Ectodermal cell (in vitro differentiated cells): ENCODE data around the gene ETV6.

Experiments used
- H3K27ac ChIP-seq: 2 replicates; pipeline ENCODE4 v1.7.0; 2013; ENCODE audit warnings: mild to moderate bottlenecking, low read depth, low read length; ENCODE audit not compliant: insufficient read depth, poor library complexity, severe bottlenecking
- H3K27me3 ChIP-seq: 2 replicates; pipeline ENCODE4 v1.7.0; 2013; ENCODE audit warnings: mild to moderate bottlenecking, low read length; ENCODE audit not compliant: insufficient read depth, control insufficient read depth, poor library complexity, severe bottlenecking
- H3K36me3 ChIP-seq: one replicate; pipeline ENCODE4 v1.7.0; 2013; ENCODE audit warnings: low read length; ENCODE audit not compliant: control insufficient read depth, insufficient read depth
- H3K4me1 ChIP-seq: one replicate; pipeline ENCODE4 v1.7.0; 2013; ENCODE audit warnings: low read length; ENCODE audit not compliant: control insufficient read depth, insufficient read depth
- H3K4me3 ChIP-seq: 2 replicates; pipeline ENCODE4 v1.7.0; 2013; ENCODE audit warnings: low read depth, low read length, control low read depth; ENCODE audit not compliant: insufficient read depth
- H3K9me3 ChIP-seq: 2 replicates; pipeline ENCODE4 v1.7.0; 2013; ENCODE audit warnings: mild to moderate bottlenecking, low read length, moderate library complexity; ENCODE audit not compliant: control insufficient read depth
- WGBS, 2 experiments: methylation state at CpG; one replicate each; pipeline ENCODE4 v1.1.7; 2013; ENCODE audit warnings: missing lambda C conversion rate in 2 of 2; 5-methylcytosine and 5-hydroxymethylcytosine counted together

Gene ETV6

DNA sequence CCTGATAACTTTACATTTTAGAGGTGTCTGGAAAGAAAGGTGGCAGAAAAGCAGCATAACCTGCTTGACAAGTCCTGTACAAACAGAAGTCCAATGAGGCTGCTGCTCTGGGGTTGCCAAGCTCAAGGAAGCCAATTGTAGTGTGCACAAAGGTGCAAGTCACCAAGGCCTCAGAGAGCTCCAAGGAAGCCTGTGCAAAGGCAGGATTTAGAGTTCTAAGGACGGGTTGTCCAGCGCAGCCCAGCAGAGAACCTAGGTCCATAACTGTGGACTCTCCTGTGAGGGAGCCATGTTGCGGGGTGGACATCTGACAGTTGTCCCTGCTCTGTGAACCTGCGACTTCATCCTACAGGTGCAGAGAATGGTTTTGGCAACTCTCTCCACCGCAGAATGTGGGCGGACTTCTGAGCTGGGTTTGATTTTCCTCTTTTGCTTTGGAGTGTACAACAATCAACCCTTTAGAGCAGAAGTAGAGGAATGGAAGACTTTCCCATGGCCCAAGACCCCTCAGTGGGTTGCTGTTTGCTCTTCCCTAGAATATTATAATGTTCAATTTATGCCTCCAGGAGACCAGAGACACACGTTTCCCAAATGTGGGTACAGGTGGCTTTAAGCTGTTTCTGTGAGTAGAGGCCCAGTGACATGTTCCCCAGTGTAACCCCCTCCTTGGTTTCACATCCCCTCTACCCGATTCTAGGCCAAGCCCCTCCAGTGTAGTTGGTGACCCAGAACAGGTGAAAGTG lies 81.0 kb downstream of the ETV6 start:
- Histone ChIP-seq H3K27me3 (no peaks in the 10 kb centered on the region), H3K27ac (no peak overlapping the region), H3K4me1 (peaks cover 3% of the 10 kb centered on the region), H3K4me3 (no peak overlapping the region), H3K36me3 (no peaks in the 10 kb centered on the region), H3K9me3 (no peaks in the 10 kb centered on the region)
- 93 to 96% methylated on average over 8 of the region's 8 CpGs for WGBS, 2 experiments

DNA sequence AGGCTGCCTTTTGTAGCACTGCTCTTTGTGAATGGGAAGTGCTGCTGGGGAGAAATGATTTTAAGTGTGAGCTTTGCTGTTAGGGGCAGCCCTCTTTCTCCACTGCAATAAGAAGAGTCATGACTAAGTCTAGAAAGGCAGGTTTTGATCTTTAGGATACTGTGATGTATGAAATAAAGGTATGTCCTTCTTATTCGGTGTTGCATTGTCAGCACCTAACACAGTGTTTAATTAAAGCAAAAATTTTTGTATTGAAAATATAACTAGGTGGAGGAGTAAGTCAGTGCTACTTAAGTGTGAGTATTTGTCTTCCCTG lies 81.5 kb downstream of the ETV6 start:
- 100% methylated on average over 1 of the region's 1 CpG for WGBS, 2 experiments
- Histone ChIP-seq H3K4me3 (no peak overlapping the region), H3K4me1 (peaks cover 3% of the 10 kb centered on the region), H3K27ac (no peak overlapping the region), H3K27me3 (no peaks in the 10 kb centered on the region), H3K36me3 (no peaks in the 10 kb centered on the region), H3K9me3 (no peaks in the 10 kb centered on the region)

DNA sequence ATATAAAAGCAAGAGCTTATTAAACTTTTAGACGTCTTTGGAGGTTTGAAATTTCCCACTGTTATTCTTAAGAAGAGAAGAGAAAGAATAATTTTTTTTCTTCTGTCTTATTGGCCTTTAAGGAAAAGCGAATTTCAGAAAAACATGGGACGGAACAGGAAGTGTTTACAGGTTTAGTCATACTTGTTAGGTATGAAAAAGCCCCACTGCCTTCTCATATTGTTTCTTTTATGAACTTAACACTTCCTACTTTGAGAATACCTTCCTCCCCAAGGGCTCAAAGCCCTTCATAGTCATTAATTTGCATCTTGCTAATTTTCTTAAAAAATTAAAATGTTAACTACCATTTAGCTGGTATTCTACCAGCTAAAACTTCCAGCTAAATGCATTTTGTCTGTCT lies 82.0 kb downstream of the ETV6 start:
- H3K4me3 ChIP-seq, result no peak overlapping the region
- H3K4me1 ChIP-seq, result peaks cover 3% of the 10 kb centered on the region
- H3K27me3 ChIP-seq, result no peaks in the 10 kb centered on the region
- H3K27ac ChIP-seq, result no peak overlapping the region
- WGBS, 2 experiments, result 86 to 94% methylated on average over 3 of the region's 3 CpGs
- H3K9me3 ChIP-seq, result no peaks in the 10 kb centered on the region
- H3K36me3 ChIP-seq, result no peaks in the 10 kb centered on the region

DNA sequence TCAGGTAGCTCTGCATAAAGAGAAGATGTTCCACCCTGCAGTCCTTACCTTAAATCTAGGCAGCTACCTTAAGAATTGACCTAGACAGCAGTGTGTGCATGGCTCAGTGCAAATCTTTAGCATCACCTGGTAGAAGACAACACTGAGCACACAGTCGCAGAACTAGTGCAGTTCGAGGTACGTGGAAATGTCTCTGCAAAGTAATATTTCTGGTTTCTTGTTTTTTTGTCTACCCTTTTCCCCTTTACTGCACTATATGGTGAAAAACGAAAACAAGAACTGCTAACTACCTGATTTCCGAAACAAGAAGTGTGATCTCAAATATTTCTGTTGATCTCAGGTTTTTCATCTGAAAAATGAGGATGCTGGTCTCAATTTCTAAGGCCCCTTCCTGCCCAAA lies 82.5 kb downstream of the ETV6 start:
- 97 to 98% methylated on average over 5 of the region's 5 CpGs for WGBS, 2 experiments
- Histone ChIP-seq H3K9me3 (no peaks in the 10 kb centered on the region), H3K4me3 (no peak overlapping the region), H3K4me1 (peaks cover 3% of the 10 kb centered on the region), H3K36me3 (no peaks in the 10 kb centered on the region), H3K27ac (no peak overlapping the region), H3K27me3 (no peaks in the 10 kb centered on the region)

DNA sequence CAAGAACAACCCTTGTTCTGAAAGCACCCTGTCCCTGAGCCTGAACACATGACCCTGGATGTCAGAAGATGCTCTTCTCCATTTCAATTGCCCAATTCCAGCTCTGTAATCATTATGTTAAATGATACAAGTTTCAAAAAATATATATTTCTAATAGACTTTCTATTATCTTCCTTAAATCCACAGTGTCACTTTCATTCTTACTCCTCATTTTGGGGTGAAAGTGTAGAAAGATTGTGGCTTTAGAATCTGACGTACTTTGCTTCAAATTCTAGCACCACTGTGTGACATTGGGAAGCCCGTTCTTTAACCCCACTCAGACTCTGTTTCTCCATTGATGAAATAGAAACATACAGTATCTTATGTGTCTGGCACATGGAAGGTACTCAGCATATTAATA lies 83.2 kb downstream of the ETV6 start:
- H3K9me3 ChIP-seq, result no peaks in the 10 kb centered on the region
- no peaks in the 10 kb centered on the region for H3K4me1 ChIP-seq
- no peak overlapping the region for H3K27ac ChIP-seq
- no peak overlapping the region for H3K4me3 ChIP-seq
- 93% methylated on average over 2 of the region's 2 CpGs; no CpG with 5 or more reads in 1 of the 2 experiments for WGBS, 2 experiments
- H3K36me3 ChIP-seq, result no peaks in the 10 kb centered on the region
- no peaks in the 10 kb centered on the region for H3K27me3 ChIP-seq

DNA sequence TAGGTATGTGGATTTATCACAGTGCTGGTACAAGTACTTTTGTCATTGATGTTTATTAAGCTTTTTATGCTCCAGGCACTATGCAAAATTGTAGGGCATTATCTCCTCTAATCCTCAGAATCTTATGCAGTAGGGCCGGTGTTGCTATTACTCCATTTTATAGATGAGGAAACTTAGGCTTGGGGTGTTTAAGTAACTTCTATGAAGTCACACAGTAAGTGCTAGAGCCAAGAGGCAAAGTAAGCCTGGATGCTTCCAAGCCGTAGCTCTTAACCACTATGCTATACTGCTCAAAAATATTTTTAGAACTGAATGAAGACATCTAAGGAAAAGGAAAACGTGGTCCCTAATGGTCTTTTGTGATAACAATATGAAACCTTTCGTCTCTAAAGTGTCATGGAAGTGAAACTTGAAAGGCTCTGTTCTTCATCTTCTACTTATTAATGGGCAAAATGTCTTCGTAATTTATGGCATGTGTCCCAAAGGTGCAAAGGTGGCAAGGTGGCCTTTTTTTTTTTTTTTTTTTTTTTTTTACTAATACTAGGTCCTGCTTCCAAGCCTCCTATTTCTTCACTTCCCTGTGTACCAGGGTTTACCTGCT lies 85.2 kb downstream of the ETV6 start:
- Histone ChIP-seq H3K4me3 (no peak overlapping the region), H3K9me3 (no peaks in the 10 kb centered on the region), H3K27me3 (no peaks in the 10 kb centered on the region), H3K36me3 (no peaks in the 10 kb centered on the region), H3K27ac (no peak overlapping the region), H3K4me1 (no peaks in the 10 kb centered on the region)
- whole genome bisulfite sequencing, 2 experiments, result 83 to 95% methylated on average over 3 to 5 of the region's 5 CpGs

DNA sequence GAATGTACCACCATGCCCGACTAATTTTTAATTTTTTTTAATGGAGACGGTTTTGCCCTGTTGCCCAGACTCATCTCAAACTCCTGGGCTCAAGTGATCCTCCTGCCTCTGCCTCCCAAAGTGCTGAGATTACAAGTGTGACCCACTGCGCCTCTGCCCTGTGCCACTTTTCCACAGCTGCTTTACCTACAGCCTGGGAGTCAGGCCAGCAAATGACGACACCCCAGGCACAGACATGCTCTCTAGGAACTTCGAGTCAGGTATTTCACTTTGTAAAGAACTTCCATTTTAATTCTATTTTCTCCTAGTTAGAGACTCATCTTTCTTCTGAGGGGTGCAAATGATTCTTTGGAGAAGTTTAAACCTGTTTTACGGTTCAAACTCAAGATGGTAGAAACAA lies 89.0 kb downstream of the ETV6 start:
- no peaks in the 10 kb centered on the region for H3K36me3 ChIP-seq
- no peak overlapping the region for H3K4me3 ChIP-seq
- peaks cover 6% of the 10 kb centered on the region for H3K4me1 ChIP-seq
- 92 to 94% methylated on average over 6 of the region's 6 CpGs for WGBS, 2 experiments
- no peaks in the 10 kb centered on the region for H3K9me3 ChIP-seq
- H3K27ac ChIP-seq, result no peak overlapping the region
- no peaks in the 10 kb centered on the region for H3K27me3 ChIP-seq

DNA sequence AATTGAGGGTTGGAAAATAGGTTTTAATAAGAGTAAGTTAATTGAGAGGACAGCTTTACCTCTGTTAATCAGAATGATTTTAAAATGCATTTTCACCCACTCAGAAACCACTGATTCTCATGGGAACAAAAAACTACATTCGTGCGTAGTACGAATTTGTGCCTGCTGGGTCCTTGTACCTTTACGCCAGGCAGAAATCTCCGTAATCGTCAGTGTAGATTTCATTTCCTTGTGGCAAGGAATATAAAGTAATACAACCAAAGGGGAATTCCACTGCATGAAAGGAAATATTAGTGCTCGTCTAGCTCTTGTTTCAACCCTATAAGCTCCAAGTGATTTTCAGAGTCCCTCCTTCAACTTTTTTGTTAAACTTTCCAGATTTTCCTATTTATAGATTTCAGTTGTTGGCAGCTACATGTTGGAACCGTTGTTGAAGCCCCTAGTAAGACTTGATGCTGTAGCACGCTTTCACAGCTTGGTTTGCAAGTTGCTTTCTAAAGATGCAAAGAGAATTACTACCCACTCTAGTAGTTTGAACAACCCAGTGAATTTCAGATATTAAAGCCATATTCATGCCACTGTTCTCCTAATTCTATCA lies 90.6 kb downstream of the ETV6 start:
- no peak overlapping the region for H3K4me3 ChIP-seq
- H3K27ac ChIP-seq, result no peak overlapping the region
- no peaks in the 10 kb centered on the region for H3K9me3 ChIP-seq
- H3K4me1 ChIP-seq, result peaks cover 11% of the 10 kb centered on the region
- no peaks in the 10 kb centered on the region for H3K36me3 ChIP-seq
- H3K27me3 ChIP-seq, result no peaks in the 10 kb centered on the region
- WGBS, 2 experiments, result 95 to 96% methylated on average over 9 of the region's 9 CpGs

DNA sequence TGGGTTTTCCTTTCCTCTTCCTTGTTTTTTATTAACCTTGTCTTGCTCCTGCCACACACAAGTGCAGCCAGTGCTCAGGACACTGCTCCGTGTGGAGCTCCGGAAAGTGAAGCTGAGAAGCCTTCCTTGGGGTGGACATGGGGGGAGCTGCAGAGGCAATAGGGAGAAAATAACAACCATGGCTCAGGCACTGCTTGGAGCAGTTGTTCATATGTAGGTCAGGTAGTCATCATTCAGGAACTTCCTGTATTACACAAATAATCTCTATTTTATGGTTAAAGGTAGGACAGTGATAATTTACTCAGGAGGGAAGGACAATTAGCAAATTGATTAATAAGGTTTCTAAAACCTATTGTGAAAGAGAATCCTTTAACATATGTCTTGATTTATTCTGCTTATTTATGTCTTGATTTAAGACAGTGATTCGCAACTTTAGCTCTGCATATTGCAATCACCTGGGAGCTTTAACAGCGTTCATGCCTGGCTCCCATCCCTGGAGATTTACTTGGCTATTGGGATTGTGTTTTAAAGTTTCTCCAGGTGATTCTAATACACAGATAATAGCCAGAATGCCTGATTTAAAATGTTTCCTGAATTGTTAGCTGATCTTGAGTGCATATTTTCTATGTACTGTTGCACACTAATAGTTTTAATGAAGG lies 92.1 kb downstream of the ETV6 start:
- no peaks in the 10 kb centered on the region for H3K27me3 ChIP-seq
- no peaks in the 10 kb centered on the region for H3K36me3 ChIP-seq
- no peak overlapping the region for H3K27ac ChIP-seq
- no peak overlapping the region for H3K4me3 ChIP-seq
- no peaks in the 10 kb centered on the region for H3K9me3 ChIP-seq
- 86 to 96% methylated on average over 4 of the region's 4 CpGs for WGBS, 2 experiments
- H3K4me1 ChIP-seq, result peaks cover 11% of the 10 kb centered on the region
